Measurements from ENCODE around the gene PLEKHM3. TPM values are rescaled to one million over a fixed set of nuclear protein-coding genes. Genes with fewer than 3 reads are reported as not detected.

Gene PLEKHM3
- total RNA-seq, 4 donors from 2014 or later: 5.6 to 8.8 (median 6.8) TPM

DNA sequence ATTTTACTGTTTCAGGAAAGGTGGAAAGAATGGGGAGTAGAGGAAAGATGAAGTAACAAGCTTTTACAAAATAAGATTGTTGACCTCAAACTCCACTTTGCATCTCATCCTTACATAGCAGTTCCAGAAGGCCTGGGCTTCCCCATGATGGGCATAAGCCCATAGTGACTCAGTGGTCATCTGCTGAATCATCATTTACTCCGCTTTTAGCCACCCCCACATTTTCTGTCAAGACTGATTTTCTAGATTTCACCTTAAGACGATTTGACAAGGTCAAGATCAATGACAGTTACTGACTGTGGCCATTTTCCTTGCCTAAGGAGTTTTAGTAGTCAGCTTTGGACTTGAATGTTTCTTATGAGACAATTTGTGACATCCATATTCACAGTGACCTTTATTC is 49.4 kb downstream of the PLEKHM3 start:
- no peak for ATAC-seq
- Histone ChIP-seq H3K27me3 (no peaks in the 10 kb centered on the region), H3K4me1 (peaks cover 0 to 3% of the 10 kb centered on the region in 2 donors), H3K36me3 (peaks cover 0 to 12% of the 10 kb centered on the region in 2 donors), H3K9me3 (no peaks in the 10 kb centered on the region), H3K27ac (no peak overlapping the region), H3K4me3 (no peak overlapping the region)
- in situ Hi-C loops (cut with MboI; ENCODE audit: low sequenced_read_pairs in 4 of 4) (no loop called here), intact Hi-C loops (cut with DNase I; ENCODE audit: low total_unique reads) (no loop called here)
- no peak for DNase-seq
- TF ChIP-seq, protein P1, sequence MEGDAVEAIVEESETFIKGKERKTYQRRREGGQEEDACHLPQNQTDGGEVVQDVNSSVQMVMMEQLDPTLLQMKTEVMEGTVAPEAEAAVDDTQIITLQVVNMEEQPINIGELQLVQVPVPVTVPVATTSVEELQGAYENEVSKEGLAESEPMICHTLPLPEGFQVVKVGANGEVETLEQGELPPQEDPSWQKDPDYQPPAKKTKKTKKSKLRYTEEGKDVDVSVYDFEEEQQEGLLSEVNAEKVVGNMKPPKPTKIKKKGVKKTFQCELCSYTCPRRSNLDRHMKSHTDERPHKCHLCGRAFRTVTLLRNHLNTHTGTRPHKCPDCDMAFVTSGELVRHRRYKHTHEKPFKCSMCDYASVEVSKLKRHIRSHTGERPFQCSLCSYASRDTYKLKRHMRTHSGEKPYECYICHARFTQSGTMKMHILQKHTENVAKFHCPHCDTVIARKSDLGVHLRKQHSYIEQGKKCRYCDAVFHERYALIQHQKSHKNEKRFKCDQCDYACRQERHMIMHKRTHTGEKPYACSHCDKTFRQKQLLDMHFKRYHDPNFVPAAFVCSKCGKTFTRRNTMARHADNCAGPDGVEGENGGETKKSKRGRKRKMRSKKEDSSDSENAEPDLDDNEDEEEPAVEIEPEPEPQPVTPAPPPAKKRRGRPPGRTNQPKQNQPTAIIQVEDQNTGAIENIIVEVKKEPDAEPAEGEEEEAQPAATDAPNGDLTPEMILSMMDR (IDR thresholded peaks at IDR 0.05 in 4 of 5, conservative IDR thresholded peaks at IDR 0.05 in 1 of 5): no peak
- TF ChIP-seq POLR2A (IDR thresholded peaks at IDR 0.05): no peak

DNA sequence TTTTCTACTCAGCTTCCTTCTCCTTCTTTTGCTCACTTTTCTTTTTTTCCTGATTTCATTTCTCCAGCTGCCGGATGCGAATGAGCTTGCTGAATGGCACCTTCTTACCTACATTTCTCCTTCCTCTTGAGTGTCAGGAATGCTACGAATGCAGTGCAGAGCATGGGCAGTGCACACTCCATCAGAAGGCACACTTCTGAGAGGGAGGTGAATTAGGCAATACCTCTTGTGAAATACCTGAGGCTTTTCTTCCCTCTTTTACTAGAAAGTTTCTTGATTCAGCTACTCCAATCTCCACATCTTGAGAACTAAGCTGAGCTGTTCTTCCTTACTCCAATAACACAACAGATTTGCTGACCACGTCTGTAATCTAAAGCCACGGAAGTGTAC is 51.1 kb downstream of the PLEKHM3 start:
- DNase-seq: no peak
- H3K36me3 ChIP-seq: peaks cover 0 to 12% of the 10 kb centered on the region in 2 donors
- intact Hi-C loops (cut with DNase I; ENCODE audit: low total_unique reads) (loop anchor here (5.0 kb wide), 2 partner anchors 207 to 227 kb away; partner anchors contain the start of gene FZD5), in situ Hi-C loops (cut with MboI; ENCODE audit: low sequenced_read_pairs in 4 of 4) (no loop called here)
- H3K4me3 ChIP-seq: no peak overlapping the region
- H3K27ac ChIP-seq: no peak overlapping the region
- TF ChIP-seq, protein P1 (IDR thresholded peaks at IDR 0.05 in 4 of 5, conservative IDR thresholded peaks at IDR 0.05 in 1 of 5): no peak
- TF ChIP-seq POLR2A (IDR thresholded peaks at IDR 0.05): no peak
- ATAC-seq: no peak
- peaks cover 5 to 9% of the 10 kb centered on the region in 2 donors for H3K4me1 ChIP-seq
- H3K9me3 ChIP-seq: no peaks in the 10 kb centered on the region
- no peaks in the 10 kb centered on the region for H3K27me3 ChIP-seq

DNA sequence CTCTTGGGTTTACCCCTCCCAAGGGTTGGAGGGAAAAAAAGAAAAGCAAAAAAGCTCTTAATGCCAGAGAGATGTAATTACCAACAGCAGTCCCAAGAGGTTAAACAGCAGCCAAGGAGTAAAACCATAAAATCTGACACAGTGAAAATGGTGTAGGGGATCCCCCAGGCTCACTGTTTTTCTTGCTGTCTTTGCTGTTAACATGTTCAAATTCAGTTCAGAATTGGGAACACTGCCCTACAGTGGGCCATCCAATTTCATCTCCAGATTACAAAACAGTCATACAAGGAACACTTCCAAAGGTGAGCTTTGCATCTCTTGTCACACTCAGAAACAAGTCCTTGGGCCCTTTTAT is 54.5 kb downstream of the PLEKHM3 start:
- TF ChIP-seq, protein P1 (IDR thresholded peaks at IDR 0.05 in 4 of 5, conservative IDR thresholded peaks at IDR 0.05 in 1 of 5): no peak
- no peaks in the 10 kb centered on the region for H3K9me3 ChIP-seq
- intact Hi-C loops (cut with DNase I; ENCODE audit: low total_unique reads): loop anchor here (5.0 kb wide), 2 partner anchors 204 to 224 kb away; partner anchors contain the start of gene FZD5

DNA sequence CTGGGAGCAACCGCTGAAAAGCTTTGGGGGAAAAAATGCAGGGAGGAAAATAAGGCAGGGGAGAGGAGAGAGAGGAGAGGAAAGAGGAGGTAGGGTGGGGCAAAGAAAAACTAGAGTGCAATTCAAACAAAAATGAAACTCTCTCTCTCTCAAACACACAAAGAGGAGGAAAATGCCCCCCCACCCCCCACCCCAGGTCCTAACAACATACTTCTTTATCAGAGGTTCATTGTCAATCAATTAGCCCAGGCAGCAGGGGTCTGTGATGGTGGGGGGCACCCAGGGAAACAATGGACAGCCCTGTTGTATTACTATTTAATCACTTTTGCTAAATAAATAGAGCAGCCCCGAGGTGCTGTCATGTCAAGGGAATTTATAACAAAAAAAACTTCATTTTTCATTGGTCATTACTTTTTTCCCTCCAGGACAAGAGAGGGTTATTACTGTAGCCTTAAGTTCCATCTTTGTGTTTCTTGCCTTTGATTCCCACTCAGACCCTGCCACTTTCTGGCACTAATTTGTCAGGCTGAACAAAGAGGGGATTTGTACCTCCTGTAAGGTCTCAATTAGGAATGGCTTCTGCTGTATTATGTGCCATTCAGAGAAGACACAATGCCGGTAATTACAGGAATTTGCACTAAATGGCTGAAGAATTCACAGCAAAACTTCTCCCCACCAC is 55.0 kb downstream of the PLEKHM3 start:
- no peak overlapping the region for H3K4me3 ChIP-seq
- H3K27ac ChIP-seq: no peak overlapping the region
- no peaks in the 10 kb centered on the region for H3K27me3 ChIP-seq
- DNase-seq (no peak), ATAC-seq (no peak)
- in situ Hi-C loops (cut with MboI; ENCODE audit: low sequenced_read_pairs in 4 of 4): no loop called here
- no peaks in the 10 kb centered on the region for H3K36me3 ChIP-seq
- H3K9me3 ChIP-seq: no peaks in the 10 kb centered on the region
- intact Hi-C loops (cut with DNase I; ENCODE audit: low total_unique reads): loop anchor here (5.0 kb wide), 2 partner anchors 203 to 223 kb away; partner anchors contain the start of gene FZD5
- no peak for TF ChIP-seq POLR2A (IDR thresholded peaks at IDR 0.05)
- TF ChIP-seq, protein P1 (IDR thresholded peaks at IDR 0.05 in 4 of 5, conservative IDR thresholded peaks at IDR 0.05 in 1 of 5): no peak
- H3K4me1 ChIP-seq: peaks cover 5 to 9% of the 10 kb centered on the region in 2 donors

More for the DNA sequence above, 54.5 kb downstream of the PLEKHM3 start:
- Histone ChIP-seq H3K4me1 (peaks cover 5 to 9% of the 10 kb centered on the region in 2 donors), H3K4me3 (no peak overlapping the region), H3K27me3 (no peaks in the 10 kb centered on the region), H3K27ac (no peak overlapping the region), H3K36me3 (no peaks in the 10 kb centered on the region)
- DNase-seq (no peak), ATAC-seq (no peak)
- in situ Hi-C loops (cut with MboI; ENCODE audit: low sequenced_read_pairs in 4 of 4): no loop called here

Measured in gastrocnemius medialis (tissue), 4 donors.